Measurements from ENCODE around the gene RABL6. TPM values are rescaled to one million over a fixed set of nuclear protein-coding genes. Genes with fewer than 3 reads are reported as not detected.
"Not testable (repeated sequence)": the region's sequence is repeated elsewhere in the genome, so short reads cannot be mapped to it uniquely, and the experiment has no call there.

RABL6 gene
- total and polyA plus RNA-seq, 5 donors from 2014 or later, result 9.4 to 63.6 (median 11.4) TPM

DNA sequence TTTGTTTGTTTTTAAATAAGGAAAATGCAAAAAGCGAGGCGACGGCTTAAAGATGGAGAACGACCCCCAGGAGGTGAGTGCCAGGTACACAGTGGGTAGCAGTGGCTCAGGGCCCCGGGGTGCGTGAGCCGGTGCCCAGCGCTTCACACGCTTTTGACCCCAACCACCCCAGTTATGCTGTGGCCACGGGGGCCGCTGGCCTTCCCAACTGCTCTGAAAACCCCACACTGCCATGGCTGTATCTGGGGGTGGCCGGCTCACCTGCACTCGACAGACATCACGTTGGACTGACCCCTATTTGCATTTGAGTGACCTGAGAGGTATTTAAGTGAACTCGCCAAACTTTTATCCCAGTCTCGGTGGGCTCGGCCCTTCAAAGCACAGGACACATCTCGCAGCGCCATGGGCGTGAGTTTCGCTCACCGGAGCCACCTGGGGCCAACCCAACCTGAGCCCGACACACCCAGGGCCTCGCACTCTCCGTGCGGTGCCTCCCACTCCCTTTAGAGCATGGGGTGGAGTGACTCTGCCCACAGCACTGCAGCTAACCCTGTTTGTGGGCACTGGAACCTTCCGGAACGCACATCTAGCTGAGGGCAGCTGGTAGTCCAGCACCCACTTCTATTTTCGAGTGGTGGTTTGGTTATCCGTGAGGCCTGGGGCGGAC lies 20.9 kb downstream of the RABL6 start:
- Mint-ChIP-seq H3K27me3 (no peaks in the 10 kb centered on the region), H3K27ac (no peak overlapping the region), H3K4me1 (no peaks in the 10 kb centered on the region), H3K4me3 (no peak overlapping the region), H3K9me3 (no peaks in the 10 kb centered on the region), H3K36me3 (peaks cover 5% of the 10 kb centered on the region)
- Histone ChIP-seq H3K9me3 (ENCODE audit: control insufficient read depth in 2 of 2, low read length in 2 of 2) (no peaks in the 10 kb centered on the region), H3K4me1 (ENCODE audit: control insufficient read depth, insufficient read depth, low read length, poor library complexity, severe bottlenecking) (no peaks in the 10 kb centered on the region), H3K27me3 (ENCODE audit: control insufficient read depth, insufficient read depth, low read length) (no peaks in the 10 kb centered on the region), H3K36me3 (ENCODE audit: control insufficient read depth, insufficient read depth, low read length) (peaks cover 21% of the 10 kb centered on the region), H3K27ac (ENCODE audit: insufficient read depth, low read length, poor library complexity, severe bottlenecking) (no peak overlapping the region), H3K4me3 (ENCODE audit: low read depth, low read length) (no peak overlapping the region)
- DNase-seq (no peak), ATAC-seq (ENCODE audit: low read depth in 2 of 2) (no peak)

DNA sequence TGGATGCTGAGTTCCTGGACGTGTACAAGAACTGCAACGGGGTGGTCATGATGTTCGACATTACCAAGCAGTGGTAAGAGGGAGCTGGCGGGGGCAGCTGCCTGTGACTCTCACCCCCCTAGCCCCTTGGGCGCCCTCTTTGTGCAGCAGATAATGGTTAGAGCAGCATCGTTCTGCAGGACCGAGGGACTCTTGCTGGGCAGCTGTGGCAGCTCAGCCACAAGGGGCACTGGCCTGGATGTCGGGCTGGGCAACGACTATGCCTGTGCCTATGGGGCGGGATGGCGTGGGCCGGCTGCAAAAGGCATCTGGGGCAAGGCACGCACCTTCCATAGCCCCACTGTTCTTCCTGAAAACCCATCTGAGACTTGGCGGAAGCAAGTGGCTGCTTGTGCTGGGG lies 21.7 kb downstream of the RABL6 start:
- H3K36me3 ChIP-seq (ENCODE audit: control insufficient read depth, insufficient read depth, low read length), result peaks cover 18% of the 10 kb centered on the region
- H3K27me3 ChIP-seq (ENCODE audit: control insufficient read depth, insufficient read depth, low read length), result no peaks in the 10 kb centered on the region
- H3K4me1 ChIP-seq (ENCODE audit: control insufficient read depth, insufficient read depth, low read length, poor library complexity, severe bottlenecking), result no peaks in the 10 kb centered on the region
- Mint-ChIP-seq H3K9me3 (no peaks in the 10 kb centered on the region), H3K36me3 (peaks cover 9% of the 10 kb centered on the region), H3K4me3 (no peak overlapping the region), H3K4me1 (no peaks in the 10 kb centered on the region), H3K27me3 (no peaks in the 10 kb centered on the region), H3K27ac (no peak overlapping the region)
- no peak overlapping the region for H3K4me3 ChIP-seq (ENCODE audit: low read depth, low read length)
- H3K9me3 ChIP-seq (ENCODE audit: control insufficient read depth in 2 of 2, low read length in 2 of 2), result no peaks in the 10 kb centered on the region
- ATAC-seq (ENCODE audit: low read depth in 2 of 2) (no peak), DNase-seq (no peak)
- H3K27ac ChIP-seq (ENCODE audit: insufficient read depth, low read length, poor library complexity, severe bottlenecking), result no peak overlapping the region

DNA sequence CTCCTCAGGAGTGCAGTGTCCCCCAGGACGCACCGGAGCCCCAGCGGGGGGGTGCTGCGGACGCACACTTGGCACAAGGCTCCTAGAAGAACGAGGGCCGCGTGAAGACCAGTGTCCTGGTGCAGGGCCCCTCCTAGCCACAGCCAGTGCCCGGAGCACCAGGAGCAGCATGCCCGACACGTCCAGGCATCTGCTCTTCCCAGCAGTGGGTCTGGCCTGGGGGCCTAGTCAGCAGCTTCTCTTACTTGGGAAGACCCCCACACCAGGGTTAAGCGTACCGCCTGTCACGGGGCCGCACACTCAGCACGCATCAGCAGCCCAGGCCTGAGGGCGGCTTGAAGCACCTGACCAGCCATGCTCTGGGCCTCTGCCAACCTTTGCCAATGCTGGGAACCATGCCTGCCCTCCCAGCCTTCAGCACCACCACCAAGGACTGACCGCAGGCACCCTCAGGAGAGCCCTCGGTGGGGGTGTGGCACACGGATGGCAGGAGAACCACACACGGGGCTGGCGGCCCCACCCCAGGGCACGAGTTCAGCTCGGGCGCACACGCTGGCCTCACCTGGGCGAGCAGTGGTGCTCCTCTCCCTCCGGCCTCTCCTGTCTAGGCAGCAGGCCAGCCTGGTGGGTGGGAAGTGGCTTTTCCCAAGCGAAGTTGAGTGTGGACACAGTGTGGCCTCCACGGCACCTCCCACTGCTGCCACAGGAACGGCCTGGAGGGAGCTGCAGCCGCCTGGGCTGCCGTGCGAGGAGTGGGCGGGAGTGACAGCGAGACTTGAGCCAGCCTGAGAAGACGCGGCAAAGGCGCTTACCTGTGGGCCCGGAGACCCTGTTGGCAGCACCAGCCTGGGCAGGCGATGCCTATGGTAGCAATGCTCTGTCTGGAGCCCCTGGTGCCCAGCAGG lies 22.5 kb downstream of the RABL6 start:
- no peaks in the 10 kb centered on the region for H3K4me1 Mint-ChIP-seq
- H3K27me3 Mint-ChIP-seq, result no peaks in the 10 kb centered on the region
- no peak overlapping the region for H3K4me3 Mint-ChIP-seq
- H3K9me3 ChIP-seq (ENCODE audit: control insufficient read depth in 2 of 2, low read length in 2 of 2), result no peaks in the 10 kb centered on the region
- DNase-seq, result no peak
- H3K36me3 ChIP-seq (ENCODE audit: control insufficient read depth, insufficient read depth, low read length), result peaks cover 16% of the 10 kb centered on the region
- H3K36me3 Mint-ChIP-seq, result peaks cover 9% of the 10 kb centered on the region
- H3K4me3 ChIP-seq (ENCODE audit: low read depth, low read length), result no peak overlapping the region
- ATAC-seq (ENCODE audit: low read depth in 2 of 2), result no peak
- no peaks in the 10 kb centered on the region for H3K27me3 ChIP-seq (ENCODE audit: control insufficient read depth, insufficient read depth, low read length)
- H3K9me3 Mint-ChIP-seq, result no peaks in the 10 kb centered on the region
- H3K4me1 ChIP-seq (ENCODE audit: control insufficient read depth, insufficient read depth, low read length, poor library complexity, severe bottlenecking), result no peaks in the 10 kb centered on the region
- H3K27ac ChIP-seq (ENCODE audit: insufficient read depth, low read length, poor library complexity, severe bottlenecking), result no peak overlapping the region
- H3K27ac Mint-ChIP-seq, result no peak overlapping the region

DNA sequence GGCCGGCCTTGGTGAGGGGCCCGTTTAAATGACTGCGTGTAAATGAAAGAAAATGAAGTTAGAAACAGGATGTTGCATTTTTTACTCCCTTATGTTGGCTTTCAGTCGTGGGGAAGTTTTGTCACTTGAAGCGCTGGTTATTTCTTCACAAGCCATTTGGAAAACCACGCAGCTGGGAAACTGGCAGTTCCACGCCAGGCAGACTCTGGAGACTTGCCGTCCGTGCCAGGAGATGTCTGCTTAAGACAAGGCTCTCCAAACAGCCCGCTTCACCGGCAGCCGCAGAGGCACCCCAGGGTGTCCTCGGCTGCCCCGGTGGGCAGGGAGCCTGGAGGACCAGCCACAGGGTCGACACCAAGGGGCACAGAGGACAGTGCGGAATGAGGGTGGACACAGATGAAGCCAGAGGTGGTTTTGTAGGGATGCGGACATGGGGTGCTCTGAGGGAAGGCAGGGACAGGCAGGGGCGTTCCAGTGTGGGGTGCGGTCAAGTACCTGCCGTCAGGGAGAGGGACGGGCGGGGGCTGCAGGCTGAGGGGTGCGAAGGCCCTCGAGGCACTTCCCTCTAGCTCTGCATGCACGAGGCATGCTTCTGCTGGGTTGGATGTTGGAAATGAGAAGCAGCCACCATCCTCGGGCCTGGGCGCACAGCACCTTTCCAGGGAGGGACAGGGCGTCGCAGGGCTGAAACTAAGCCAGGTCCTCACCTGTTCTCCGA lies 23.4 kb downstream of the RABL6 start:
- DNase-seq (no peak), ATAC-seq (ENCODE audit: low read depth in 2 of 2) (no peak)
- H3K4me1 Mint-ChIP-seq, result no peaks in the 10 kb centered on the region

DNA sequence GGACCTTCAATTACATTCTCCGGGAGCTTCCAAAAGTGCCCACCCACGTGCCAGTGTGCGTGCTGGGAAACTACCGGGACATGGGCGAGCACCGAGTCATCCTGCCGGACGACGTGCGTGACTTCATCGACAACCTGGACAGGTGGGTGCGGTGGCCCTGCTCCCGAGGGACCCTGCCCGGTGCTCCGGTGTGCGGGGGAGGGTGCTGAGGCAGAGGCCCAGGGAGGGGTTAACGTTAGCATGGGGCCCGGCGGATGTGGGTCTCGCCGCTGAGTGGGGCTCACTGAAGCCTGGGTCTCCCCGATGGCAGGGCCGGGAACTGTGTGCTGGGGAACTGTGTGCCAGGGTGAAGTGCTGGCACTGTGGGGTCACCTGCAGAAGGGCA lies 24.0 kb downstream of the RABL6 start:
- H3K27ac Mint-ChIP-seq, result no peak overlapping the region
- H3K4me1 Mint-ChIP-seq, result no peaks in the 10 kb centered on the region
- no peaks in the 10 kb centered on the region for H3K9me3 ChIP-seq (ENCODE audit: control insufficient read depth in 2 of 2, low read length in 2 of 2)
- H3K36me3 ChIP-seq (ENCODE audit: control insufficient read depth, insufficient read depth, low read length), result peaks cover 12% of the 10 kb centered on the region
- H3K4me1 ChIP-seq (ENCODE audit: control insufficient read depth, insufficient read depth, low read length, poor library complexity, severe bottlenecking), result no peaks in the 10 kb centered on the region
- ATAC-seq (ENCODE audit: low read depth in 2 of 2) (no peak), DNase-seq (no peak)
- no peaks in the 10 kb centered on the region for H3K27me3 Mint-ChIP-seq
- H3K9me3 Mint-ChIP-seq, result no peaks in the 10 kb centered on the region
- H3K27me3 ChIP-seq (ENCODE audit: control insufficient read depth, insufficient read depth, low read length), result no peaks in the 10 kb centered on the region
- H3K4me3 ChIP-seq (ENCODE audit: low read depth, low read length), result no peak overlapping the region
- H3K4me3 Mint-ChIP-seq, result no peak overlapping the region
- no peak overlapping the region for H3K27ac ChIP-seq (ENCODE audit: insufficient read depth, low read length, poor library complexity, severe bottlenecking)
- peaks cover 9% of the 10 kb centered on the region for H3K36me3 Mint-ChIP-seq

More for the DNA sequence above, 23.4 kb downstream of the RABL6 start:
- H3K4me3 Mint-ChIP-seq, result no peak overlapping the region
- Histone ChIP-seq H3K4me3 (ENCODE audit: low read depth, low read length) (no peak overlapping the region), H3K36me3 (ENCODE audit: control insufficient read depth, insufficient read depth, low read length) (peaks cover 12% of the 10 kb centered on the region), H3K9me3 (ENCODE audit: control insufficient read depth in 2 of 2, low read length in 2 of 2) (no peaks in the 10 kb centered on the region), H3K27ac (ENCODE audit: insufficient read depth, low read length, poor library complexity, severe bottlenecking) (no peak overlapping the region), H3K27me3 (ENCODE audit: control insufficient read depth, insufficient read depth, low read length) (no peaks in the 10 kb centered on the region), H3K4me1 (ENCODE audit: control insufficient read depth, insufficient read depth, low read length, poor library complexity, severe bottlenecking) (no peaks in the 10 kb centered on the region)
- peaks cover 9% of the 10 kb centered on the region for H3K36me3 Mint-ChIP-seq
- no peaks in the 10 kb centered on the region for H3K27me3 Mint-ChIP-seq
- H3K9me3 Mint-ChIP-seq, result no peaks in the 10 kb centered on the region
- H3K27ac Mint-ChIP-seq, result no peak overlapping the region

DNA sequence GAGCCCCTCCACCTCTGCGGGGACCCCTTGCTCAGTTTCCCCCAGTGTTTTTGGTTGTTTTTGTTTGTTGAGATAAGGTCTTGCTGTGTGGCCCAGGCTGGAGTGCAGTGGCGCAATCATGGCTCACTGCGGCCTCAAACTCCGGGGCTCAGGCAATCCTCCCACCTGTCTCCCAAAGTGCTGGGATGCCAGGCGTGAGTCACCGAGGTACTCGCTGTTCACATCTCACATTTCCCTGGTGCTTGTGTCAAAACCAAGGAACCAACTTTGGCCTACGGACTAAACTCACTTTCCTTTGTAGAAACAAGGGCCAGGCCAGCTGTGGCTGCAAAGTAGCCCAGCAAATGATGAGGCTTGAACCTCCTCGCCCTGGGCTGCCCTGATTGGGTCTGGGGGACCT lies 24.8 kb downstream of the RABL6 start:
- Mint-ChIP-seq H3K9me3 (no peaks in the 10 kb centered on the region), H3K4me3 (no peak overlapping the region), H3K27me3 (no peaks in the 10 kb centered on the region), H3K4me1 (no peaks in the 10 kb centered on the region), H3K27ac (peak overlapping the region in 1 of 3 donors; percentile 44), H3K36me3 (peaks cover 9% of the 10 kb centered on the region)
- DNase-seq (no peak), ATAC-seq (ENCODE audit: low read depth in 2 of 2) (no peak)
- no peaks in the 10 kb centered on the region for H3K4me1 ChIP-seq (ENCODE audit: control insufficient read depth, insufficient read depth, low read length, poor library complexity, severe bottlenecking)
- H3K27ac ChIP-seq (ENCODE audit: insufficient read depth, low read length, poor library complexity, severe bottlenecking), result no peak overlapping the region
- peaks cover 12% of the 10 kb centered on the region for H3K36me3 ChIP-seq (ENCODE audit: control insufficient read depth, insufficient read depth, low read length)
- H3K9me3 ChIP-seq (ENCODE audit: control insufficient read depth in 2 of 2, low read length in 2 of 2), result no peaks in the 10 kb centered on the region
- H3K27me3 ChIP-seq (ENCODE audit: control insufficient read depth, insufficient read depth, low read length), result no peaks in the 10 kb centered on the region
- H3K4me3 ChIP-seq (ENCODE audit: low read depth, low read length), result no peak overlapping the region

DNA sequence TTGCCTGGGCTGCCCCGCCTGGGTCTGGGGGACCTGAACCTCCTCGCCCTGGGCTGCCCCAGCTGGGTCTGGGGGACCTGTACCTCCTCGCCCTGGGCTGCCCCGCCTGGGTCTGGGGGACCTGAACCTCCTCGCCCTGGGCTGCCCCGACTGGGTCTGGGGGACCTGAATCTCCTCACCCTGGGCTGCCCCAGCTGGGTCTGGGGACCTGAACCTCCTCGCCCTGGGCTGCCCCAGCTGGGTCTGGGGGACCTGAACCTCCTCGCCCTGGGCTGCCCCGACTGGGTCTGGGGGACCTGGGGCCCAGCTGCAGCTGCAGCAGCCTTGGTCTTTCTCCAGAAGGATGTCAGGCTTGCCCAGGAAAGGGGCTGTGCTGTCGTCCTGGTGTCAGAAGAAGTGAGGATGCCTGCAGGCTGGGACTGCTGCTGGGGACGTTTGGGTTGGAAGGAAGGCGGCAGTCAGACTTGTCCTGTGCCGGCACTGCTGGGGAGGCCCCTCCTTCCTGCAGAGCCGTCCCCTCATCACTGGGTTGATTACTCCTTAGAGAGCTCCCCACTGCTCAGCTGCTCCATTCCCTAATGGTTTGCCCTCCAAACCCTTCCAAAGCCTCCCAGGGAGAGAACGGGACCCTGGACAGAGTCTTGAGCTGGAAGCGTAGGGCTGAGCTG lies 25.8 kb downstream of the RABL6 start:
- not testable (repeated sequence) for H3K27ac Mint-ChIP-seq; H3K27me3 Mint-ChIP-seq; H3K27ac ChIP-seq (ENCODE audit: insufficient read depth, low read length, poor library complexity, severe bottlenecking); ATAC-seq (ENCODE audit: low read depth in 2 of 2); H3K27me3 ChIP-seq (ENCODE audit: control insufficient read depth, insufficient read depth, low read length); DNase-seq; H3K36me3 Mint-ChIP-seq; H3K9me3 ChIP-seq (ENCODE audit: control insufficient read depth in 2 of 2, low read length in 2 of 2); H3K4me1 Mint-ChIP-seq; H3K4me1 ChIP-seq (ENCODE audit: control insufficient read depth, insufficient read depth, low read length, poor library complexity, severe bottlenecking); H3K9me3 Mint-ChIP-seq; H3K4me3 ChIP-seq (ENCODE audit: low read depth, low read length)
- H3K36me3 ChIP-seq (ENCODE audit: control insufficient read depth, insufficient read depth, low read length), result peaks cover 12% of the 10 kb centered on the region
- peak overlapping the region in 1 of 4 donors; percentile 33 for H3K4me3 Mint-ChIP-seq

All from CD4-positive, CD25-positive, alpha-beta regulatory T cell (primary cell).